HCT116 (cell line): ENCODE data around the gene DDX3X. TPM values are rescaled to one million over a fixed set of nuclear protein-coding genes. Genes with fewer than 3 reads are reported as not detected.

ENCODE experiments used
- ATAC-seq: fragments of 200-7000 bp; cut with Tn5 transposase; 2 replicates; pipeline ENCODE4 v1.9.1; 2020; ENCODE audit warnings: mild to moderate bottlenecking, moderate library complexity
- BruUV-seq: library from RNA; stranded (reverse); fragments of 400-500 nt; replicated peaks from 2 replicates; lab custom pipeline; 2021; lab: Mats Ljungman, UMichigan
- CTCF ChIA-PET: fragments of 300-600 bp; sonication (Branson Sonifier 250); formaldehyde crosslinking; loops from one replicate; lab custom pipeline; 2021; ENCODE audit warnings: antibody characterized with exemption; lab: Charles Lee
- POLR2A ChIA-PET: fragments of 300-600, 350-600 bp; sonication (Branson Sonifier 250); formaldehyde crosslinking; loops from one replicate; lab custom pipeline; 2021; ENCODE audit warnings: antibody characterized with exemption; lab: Charles Lee
- RAD21 ChIA-PET, 2 experiments: fragments of 300-600 bp; sonication (Branson Sonifier 250); formaldehyde crosslinking; loops; one replicate each; lab custom pipeline; 2023; ENCODE audit warnings: low total read pairs in 2 of 2; ENCODE audit not compliant: uncharacterized antibody in 2 of 2, unreplicated experiment in 2 of 2, low non-redundant PET in 1 of 2; lab: Charles Lee
- DNase-seq: peaks from one replicate; pipeline ENCODE4 v3.0.0-alpha.2; 2010; ENCODE audit warnings: low read depth, low spot score
- H2AFZ ChIP-seq: fragments of 200-600 bp; shearing (Covaris generic), sonication (generic); 2 replicates; pipeline ENCODE4 v1.6.1; 2017; ENCODE audit warnings: low read depth, mixed run types, mixed read lengths, antibody characterized with exemption, low read length; ENCODE audit not compliant: poor library complexity, severe bottlenecking
- H3K27ac ChIP-seq: 2 replicates; pipeline ENCODE4 v1.5.1; 2012; ENCODE audit warnings: low read depth, low read length
- H3K27me3 ChIP-seq: fragments of 200-600 bp; sonication (generic); 2 replicates; pipeline ENCODE4 v1.6.1; 2016; ENCODE audit warnings: mixed run types, low read length, mixed read lengths; ENCODE audit not compliant: insufficient read depth
- H3K36me3 ChIP-seq, 2 experiments: fragments of 200-500 bp in 1 of 2; fragments of 200-600 bp in 1 of 2; sonication (Bioruptor generic) in 1 of 2; sonication (generic) in 1 of 2; 2 replicates each; pipeline versions ENCODE4 v1.5.1 to v1.6.1; 2014 to 2016; ENCODE audit warnings: low read length in 2 of 2, inconsistent platforms in 1 of 2, mixed read lengths in 1 of 2, mixed run types in 1 of 2; ENCODE audit not compliant: insufficient read depth in 2 of 2, control insufficient read depth in 1 of 2
- H3K4me1 ChIP-seq, 2 experiments: fragments of 200-600 bp in 1 of 2; sonication (generic) in 1 of 2; 2 replicates each; pipeline versions ENCODE4 v1.5.1 to v1.6.1; 2012 to 2017; ENCODE audit warnings: low read length in 2 of 2, inconsistent platforms in 1 of 2, mild to moderate bottlenecking in 1 of 2, mixed read lengths in 1 of 2, mixed run types in 1 of 2, moderate library complexity in 1 of 2; ENCODE audit not compliant: insufficient read depth in 2 of 2, control insufficient read depth in 1 of 2
- H3K4me2 ChIP-seq: fragments of 200-600 bp; sonication (generic); 2 replicates; pipeline ENCODE4 v1.6.1; 2017; ENCODE audit warnings: mixed run types, low read length, mixed read lengths
- H3K4me3 ChIP-seq, 2 experiments: fragments of 200-600 bp in 1 of 2; sonication (generic) in 1 of 2; replicated peaks in 1 of 2; 2 replicates each; pipeline ENCODE4 v1.5.1; 2011 to 2016; ENCODE audit warnings: low read length in 2 of 2, control low read depth in 1 of 2, low read depth in 1 of 2, mild to moderate bottlenecking in 1 of 2, mixed read lengths in 1 of 2, mixed run types in 1 of 2
- H3K79me2 ChIP-seq: fragments of 200-600 bp; sonication (generic); 2 replicates; pipeline ENCODE4 v1.6.1; 2017; ENCODE audit warnings: mild to moderate bottlenecking, mixed run types, low read length, moderate library complexity, mixed read lengths; ENCODE audit not compliant: insufficient read depth
- H3K9ac ChIP-seq: fragments of 200-600 bp; sonication (generic); 2 replicates; pipeline ENCODE4 v1.6.1; 2016; ENCODE audit warnings: low read length, mixed read lengths
- H3K9me2 ChIP-seq: fragments of 200-600 bp; sonication (generic), shearing (Covaris generic); 2 replicates; pipeline ENCODE4 v1.6.1; 2017; ENCODE audit warnings: mixed run types, mild to moderate bottlenecking, moderate library complexity; ENCODE audit not compliant: insufficient read depth
- H3K9me3 ChIP-seq, 2 experiments: fragments of 200-500 bp in 1 of 2; fragments of 200-600 bp in 1 of 2; sonication (Bioruptor generic) in 1 of 2; sonication (generic) in 1 of 2; 2 replicates each; pipeline ENCODE4 v1.6.1; 2014 to 2017; ENCODE audit warnings: low read length in 2 of 2, mixed read lengths in 2 of 2, inconsistent platforms in 1 of 2, low read depth in 1 of 2, mild to moderate bottlenecking in 1 of 2, mixed run types in 1 of 2, moderate library complexity in 1 of 2; ENCODE audit not compliant: control insufficient read depth in 1 of 2, insufficient read depth in 1 of 2
- H4K20me1 ChIP-seq: fragments of 200-600 bp; sonication (generic), shearing (Covaris generic); 2 replicates; pipeline ENCODE4 v1.6.1; 2017; ENCODE audit warnings: mixed run types, mild to moderate bottlenecking, moderate library complexity; ENCODE audit not compliant: insufficient read depth
- ATF3 ChIP-seq: IDR thresholded peaks from 2 replicates; pipeline ENCODE4 v1.6.1; 2012
- CBX3 ChIP-seq: IDR thresholded peaks from 2 replicates; pipeline ENCODE4 v1.6.1; 2012; ENCODE audit warnings: low read depth
- CEBPB ChIP-seq: IDR thresholded peaks from 2 replicates; pipeline ENCODE4 v1.6.1; 2012; ENCODE audit warnings: low read depth
- CTCF ChIP-seq, 3 experiments: fragments of 200-600 bp in 1 of 3; sonication (generic) in 1 of 3; IDR thresholded peaks in 2 of 3; conservative IDR thresholded peaks in 1 of 3; 2 replicates each; pipeline ENCODE4 v1.5.1; 2012 to 2017; ENCODE audit warnings: low read depth in 2 of 3, low read length in 2 of 3, antibody characterized with exemption in 1 of 3, borderline replicate concordance in 1 of 3, control low read depth in 1 of 3, mild to moderate bottlenecking in 1 of 3, mixed read lengths in 1 of 3, mixed run types in 1 of 3, moderate library complexity in 1 of 3; ENCODE audit not compliant: insufficient read depth in 1 of 3
- EGR1 ChIP-seq: IDR thresholded peaks from 2 replicates; pipeline ENCODE4 v1.6.1; 2012; ENCODE audit warnings: low read depth
- ELF1 ChIP-seq: IDR thresholded peaks from 2 replicates; pipeline ENCODE4 v1.6.1; 2012; ENCODE audit warnings: low read depth, borderline replicate concordance
- EZH2 ChIP-seq: fragments of 200-600 bp; sonication (generic); IDR thresholded peaks from 2 replicates; pipeline ENCODE4 v1.6.1; 2017; ENCODE audit warnings: antibody characterized with exemption, mixed run types
- EZH2phosphoT487 ChIP-seq: fragments of 200-600 bp; IDR thresholded peaks from 2 replicates; pipeline ENCODE4 v1.6.1; 2018; ENCODE audit warnings: antibody characterized with exemption, borderline replicate concordance
- FOSL1 ChIP-seq: IDR thresholded peaks from 2 replicates; pipeline ENCODE4 v1.6.1; 2012; ENCODE audit warnings: low read depth
- JUND ChIP-seq: IDR thresholded peaks from 2 replicates; pipeline ENCODE4 v1.6.1; 2012
- MAX ChIP-seq: IDR thresholded peaks from 2 replicates; pipeline ENCODE4 v1.6.1; 2012
- POLR2AphosphoS5 ChIP-seq: IDR thresholded peaks from 2 replicates; pipeline ENCODE4 v1.6.1; 2011; ENCODE audit warnings: mild to moderate bottlenecking, low read depth, low read length, moderate library complexity
- SP1 ChIP-seq: IDR thresholded peaks from 2 replicates; pipeline ENCODE4 v1.6.1; 2012; ENCODE audit warnings: low read depth
- TCF7L2 ChIP-seq: IDR thresholded peaks from 2 replicates; pipeline ENCODE4 v1.7.0; 2011; ENCODE audit warnings: borderline replicate concordance, inconsistent platforms; ENCODE audit not compliant: insufficient read depth, insufficient read length; ENCODE audit errors: extremely low read depth
- ZBTB33 ChIP-seq: IDR thresholded peaks from 2 replicates; pipeline ENCODE4 v1.6.1; 2011; ENCODE audit warnings: mild to moderate bottlenecking, low read length, moderate library complexity; ENCODE audit not compliant: insufficient replicate concordance; ENCODE audit errors: extremely low read depth
- ZFX ChIP-seq: fragments of 450-650 bp; IDR thresholded peaks from 2 replicates; pipeline ENCODE4 v1.6.1; 2017
- intact Hi-C: fragments of 100-400 bp; cut with micrococcal nuclease; formaldehyde crosslinking; loops from 2 replicates; pipeline ENCODE4 v1.10.0; 2022
- total RNA-seq: library from RNA; stranded (reverse); gene quantifications from one replicate; pipeline ENCODE4 v1.2.1, GENCODE V29; 2021; ENCODE audit not compliant: unreplicated experiment

DDX3X gene
- total RNA-seq, 1 experiment from 2014 or later = 253 TPM

GRCh38 chrX:41382714-41383645 lies 49.0 kb downstream of the DDX3X start:
- peak overlapping the region; percentile 72 for H3K4me2 ChIP-seq
- intact Hi-C loops = loop anchor here (5.0 kb wide), 1 partner anchor 51 kb away; the partner anchor contains the start of gene DDX3X

More at GRCh38 chrX:41382714-41383645, 49.0 kb downstream of the DDX3X start:
- H4K20me1 ChIP-seq = no peaks in the 10 kb centered on the region
- BruUV-seq = TSS peak; percentile 84
- H3K27ac ChIP-seq = peak overlapping the region; percentile 77
- peaks cover 16 to 31% of the 10 kb centered on the region in 2 experiments for H3K4me1 ChIP-seq
- no peak for TF ChIP-seq ELF1
- TF ChIP-seq TCF7L2 = no peak
- no peak for TF ChIP-seq ATF3
- no peak for TF ChIP-seq MAX
- no peak for TF ChIP-seq EZH2
- TF ChIP-seq FOSL1 = no peak
- TF ChIP-seq EGR1 = no peak
- no peak for TF ChIP-seq ZFX
- no peak for TF ChIP-seq CBX3
- TF ChIP-seq ZBTB33 = no peak
- TF ChIP-seq SP1 = no peak
- no peak for TF ChIP-seq JUND
- TF ChIP-seq CTCF (IDR thresholded peaks at IDR 0.05 in 2 of 3, conservative IDR thresholded peaks at IDR 0.05 in 1 of 3; ENCODE audit: borderline replicate concordance in 1 of 3, insufficient read depth in 1 of 3, low read depth in 2 of 3, low read length in 2 of 3) = no peak
- no peak for TF ChIP-seq CEBPB
- TF ChIP-seq EZH2phosphoT487 = no peak
- no peak for TF ChIP-seq POLR2AphosphoS5
- H3K9me2 ChIP-seq = no peaks in the 10 kb centered on the region
- ChIA-PET RAD21 (interaction anchor here in 1 of 2 experiments (0.7 kb wide), 1 partner anchor 9 kb away, joined by 4 read pairs; no protein-coding TSS in a partner anchor), CTCF (no interaction called here), POLR2A (interaction anchor here (0.7 to 1.2 kb wide), 5 partner anchors 16 to 50 kb away, joined by 4 to 8 read pairs (median 5); no protein-coding TSS in a partner anchor)
- H2AFZ ChIP-seq = peak overlapping the region; percentile 85
- no peak overlapping the region for H3K9ac ChIP-seq
- H3K9me3 ChIP-seq = no peaks in the 10 kb centered on the region
- no peaks in the 10 kb centered on the region for H3K79me2 ChIP-seq
- H3K4me3 ChIP-seq = 0 out of 4 replicates have a peak overlapping the region, but pooled peaks of 1 of the 2 experiments have one; percentile 25
- no peaks in the 10 kb centered on the region for H3K27me3 ChIP-seq
- DNase-seq = peak; percentile 6
- H3K36me3 ChIP-seq = no peaks in the 10 kb centered on the region
- peak; percentile 17; the same call in 1 of the 2 replicates for ATAC-seq
